ENCODE data around the gene ARL4C. TPM values are rescaled to one million over a fixed set of nuclear protein-coding genes. Genes with fewer than 3 reads are reported as not detected.

Gene ARL4C
- total and polyA plus RNA-seq, 8 donors = 2.4 to 15.4 (median 4.9) TPM

DNA sequence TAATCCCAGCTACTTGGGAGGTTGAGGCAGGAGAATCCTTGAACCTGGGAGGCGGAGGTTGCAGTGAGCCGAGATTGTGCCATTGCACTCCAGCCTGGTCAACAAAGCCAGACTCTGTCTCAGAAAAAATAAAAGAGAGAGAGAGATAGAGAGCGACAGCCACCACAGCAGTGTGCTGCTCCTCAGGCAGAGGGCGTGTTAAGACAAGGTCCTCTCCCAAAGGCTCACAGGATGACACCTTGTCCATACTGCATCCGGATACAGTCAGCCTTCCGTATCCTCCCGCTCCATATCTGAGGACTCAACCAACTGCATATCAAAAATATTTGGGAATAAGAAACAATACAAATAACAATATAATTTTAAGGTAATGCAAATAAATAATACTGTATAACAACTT, 20.1 kb downstream of the ARL4C start:
- intact Hi-C loops (cut with DNase I) = no loop called here
- no peak for FAIRE-seq

DNA sequence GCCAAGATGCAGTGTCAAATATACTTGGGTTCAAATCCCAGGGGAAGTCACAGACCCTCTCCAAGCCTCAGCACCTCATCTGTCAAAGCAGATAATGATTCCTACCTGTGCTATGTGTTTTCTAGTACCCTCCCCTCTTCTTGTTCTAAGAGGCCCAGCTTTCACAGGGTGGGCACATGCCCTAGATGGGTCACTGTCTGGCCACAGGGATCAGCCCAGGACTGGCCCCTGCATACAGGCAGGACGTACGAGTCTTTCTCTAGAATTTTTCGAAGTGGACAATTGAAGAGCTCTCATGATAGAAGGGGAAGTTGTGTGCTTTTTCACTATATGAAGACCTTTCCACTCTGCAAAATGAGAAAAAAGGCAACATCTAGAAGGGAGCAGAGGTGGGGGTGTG, 22.2 kb downstream of the ARL4C start:
- no peak for FAIRE-seq
- H3K9me3 ChIP-seq = no peaks in the 10 kb centered on the region
- no peaks in the 10 kb centered on the region for H3K27me3 ChIP-seq
- no peak overlapping the region for H3K4me3 ChIP-seq
- TF ChIP-seq CTCF (IDR thresholded peaks at IDR 0.05) = no peak
- H3K27ac ChIP-seq = no peak overlapping the region
- no peak for ATAC-seq
- intact Hi-C loops (cut with DNase I) = no loop called here
- 90 to 98% methylated on average over 3 of the region's 3 CpGs for WGBS, 2 donors
- no peaks in the 10 kb centered on the region for H3K4me1 ChIP-seq
- H3K36me3 ChIP-seq = no peaks in the 10 kb centered on the region
- no peak for DNase-seq

More for the DNA sequence above, 20.1 kb downstream of the ARL4C start:
- no peak for TF ChIP-seq CTCF (IDR thresholded peaks at IDR 0.05)
- Histone ChIP-seq H3K27ac (no peak overlapping the region), H3K4me1 (no peaks in the 10 kb centered on the region), H3K9me3 (no peaks in the 10 kb centered on the region), H3K4me3 (no peak overlapping the region), H3K36me3 (no peaks in the 10 kb centered on the region), H3K27me3 (no peaks in the 10 kb centered on the region)
- DNase-seq (no peak), ATAC-seq (no peak)
- 75 to 89% methylated on average over 7 of the region's 7 CpGs for WGBS, 2 donors

- Histone ChIP-seq H3K9me3 (no peaks in the 10 kb centered on the region), H3K27me3 (no peaks in the 10 kb centered on the region), H3K27ac (no peak overlapping the region), H3K4me1 (no peaks in the 10 kb centered on the region), H3K36me3 (no peaks in the 10 kb centered on the region), H3K4me3 (no peak overlapping the region)
- no peak for TF ChIP-seq CTCF (IDR thresholded peaks at IDR 0.05)
- ATAC-seq (no peak), FAIRE-seq (no peak), DNase-seq (no peak)
- intact Hi-C loops (cut with DNase I) = no loop called here
Observed at GRCh38 chr2:234472155-234472554, 24.7 kb downstream of the ARL4C start.

GRCh38 chr2:234469972-234470371, 26.9 kb downstream of the ARL4C start:
- TF ChIP-seq CTCF (IDR thresholded peaks at IDR 0.05) = no peak
- Histone ChIP-seq H3K27ac (no peak overlapping the region), H3K27me3 (no peaks in the 10 kb centered on the region), H3K4me3 (no peak overlapping the region), H3K36me3 (no peaks in the 10 kb centered on the region), H3K9me3 (no peaks in the 10 kb centered on the region), H3K4me1 (no peaks in the 10 kb centered on the region)
- FAIRE-seq (no peak), DNase-seq (no peak), ATAC-seq (no peak)
- intact Hi-C loops (cut with DNase I) = no loop called here
- 49 to 81% methylated on average over 4 of the region's 4 CpGs for WGBS, 2 donors

GRCh38 chr2:234469251-234469845, 27.5 kb downstream of the ARL4C start:
- intact Hi-C loops (cut with DNase I) = no loop called here
- Histone ChIP-seq H3K36me3 (no peaks in the 10 kb centered on the region), H3K4me3 (no peak overlapping the region), H3K4me1 (no peaks in the 10 kb centered on the region), H3K27ac (no peak overlapping the region), H3K9me3 (no peaks in the 10 kb centered on the region), H3K27me3 (no peaks in the 10 kb centered on the region)
- no peak for TF ChIP-seq CTCF (IDR thresholded peaks at IDR 0.05)
- DNase-seq (no peak), ATAC-seq (no peak), FAIRE-seq (no peak)
- 54 to 61% methylated on average over 7 of the region's 7 CpGs for WGBS, 2 donors
